ENCODE results near the gene SVIL.

DNA sequence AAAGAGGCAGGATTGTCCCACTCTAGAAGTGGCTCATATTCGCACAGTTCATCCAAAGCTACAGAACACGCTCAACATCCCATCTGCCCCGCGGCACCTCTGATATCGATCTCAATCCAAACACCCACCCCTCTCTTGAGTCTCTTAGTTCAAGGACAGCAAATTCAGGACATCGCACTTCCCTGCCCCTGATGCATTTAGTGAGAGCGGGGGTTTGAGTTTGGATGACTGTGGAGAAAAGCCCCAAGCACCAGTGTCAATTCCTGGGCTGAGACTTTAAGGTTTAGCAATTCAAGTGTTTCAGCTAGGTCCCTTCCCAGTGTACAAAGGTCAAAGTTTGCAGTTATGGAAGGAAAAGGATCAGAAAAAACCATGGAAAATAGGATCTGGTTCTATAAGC, 179.7 kb downstream of the SVIL start:
- TF ChIP-seq POLR2AphosphoS5 (IDR thresholded peaks at IDR 0.05; ENCODE audit: low read depth, low read length) (no peak), POLR2A (IDR thresholded peaks at IDR 0.05; ENCODE audit: low read depth, low read length) (no peak), TAF1 (IDR thresholded peaks at IDR 0.05; ENCODE audit: low read depth, low read length) (no peak), PAX5 (IDR thresholded peaks at IDR 0.05; ENCODE audit: insufficient read depth, low read length, severe bottlenecking) (no peak)
